ENCODE data around the gene TMEM235. TPM values are rescaled to one million over a fixed set of nuclear protein-coding genes. Genes with fewer than 3 reads are reported as not detected.

Gene TMEM235
- total and polyA plus RNA-seq, 11 donors: not detected

DNA sequence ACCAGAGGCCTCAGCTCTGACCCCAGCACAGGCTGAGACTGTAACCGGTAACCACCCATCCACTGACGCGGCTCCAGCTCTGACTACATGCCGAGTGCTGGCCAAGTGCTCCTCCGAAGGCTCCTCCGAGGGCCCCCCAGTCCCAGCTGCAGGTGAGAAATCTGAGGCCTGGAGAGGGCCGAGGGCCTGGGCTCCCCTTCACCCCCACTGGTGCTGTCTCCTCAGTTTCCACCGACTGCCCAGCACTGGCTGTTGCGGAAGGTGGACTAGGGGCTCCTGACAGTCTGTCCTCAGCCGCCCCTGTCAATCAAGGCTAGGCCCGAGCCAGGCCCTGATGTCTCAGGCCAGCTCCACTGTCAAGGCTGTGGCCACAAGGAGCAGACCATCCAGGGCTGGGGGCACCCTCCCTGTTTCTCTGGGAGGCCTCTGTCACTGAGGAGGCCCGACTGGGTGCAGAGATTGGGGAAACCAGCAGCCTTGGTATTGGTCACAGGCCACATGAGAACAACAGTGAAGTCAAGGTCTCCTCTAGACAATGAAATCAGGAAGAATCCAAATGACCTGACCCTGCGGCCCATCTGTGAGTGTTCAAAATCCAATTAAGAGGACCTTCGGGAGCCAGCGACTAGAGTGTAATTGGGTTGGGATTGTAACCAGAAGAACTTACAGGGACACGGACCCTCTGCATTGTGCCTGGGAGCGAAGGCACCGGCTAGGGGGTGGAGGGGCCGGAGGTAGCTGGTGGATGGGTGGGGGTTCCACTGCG lies 5.1 kb downstream of the TMEM235 start:
- Histone ChIP-seq H3K9me3 (no peaks in the 10 kb centered on the region), H3K36me3 (no peaks in the 10 kb centered on the region), H3K4me1 (peaks cover 0 to 13% (median under 1%) of the 10 kb centered on the region in 12 donors), H3K27me3 (peaks cover 7 to 19% (median 11%) of the 10 kb centered on the region in 9 donors), H3K27ac (no peak overlapping the region), H3K4me3 (no peak overlapping the region)
- no peak for ATAC-seq
- WGBS, 4 donors: 92 to 96% (median 94%) methylated on average over 16 to 20 of the region's 20 CpGs
- intact Hi-C loops (cut with DNase I): no loop called here
- TF ChIP-seq, protein P1, sequence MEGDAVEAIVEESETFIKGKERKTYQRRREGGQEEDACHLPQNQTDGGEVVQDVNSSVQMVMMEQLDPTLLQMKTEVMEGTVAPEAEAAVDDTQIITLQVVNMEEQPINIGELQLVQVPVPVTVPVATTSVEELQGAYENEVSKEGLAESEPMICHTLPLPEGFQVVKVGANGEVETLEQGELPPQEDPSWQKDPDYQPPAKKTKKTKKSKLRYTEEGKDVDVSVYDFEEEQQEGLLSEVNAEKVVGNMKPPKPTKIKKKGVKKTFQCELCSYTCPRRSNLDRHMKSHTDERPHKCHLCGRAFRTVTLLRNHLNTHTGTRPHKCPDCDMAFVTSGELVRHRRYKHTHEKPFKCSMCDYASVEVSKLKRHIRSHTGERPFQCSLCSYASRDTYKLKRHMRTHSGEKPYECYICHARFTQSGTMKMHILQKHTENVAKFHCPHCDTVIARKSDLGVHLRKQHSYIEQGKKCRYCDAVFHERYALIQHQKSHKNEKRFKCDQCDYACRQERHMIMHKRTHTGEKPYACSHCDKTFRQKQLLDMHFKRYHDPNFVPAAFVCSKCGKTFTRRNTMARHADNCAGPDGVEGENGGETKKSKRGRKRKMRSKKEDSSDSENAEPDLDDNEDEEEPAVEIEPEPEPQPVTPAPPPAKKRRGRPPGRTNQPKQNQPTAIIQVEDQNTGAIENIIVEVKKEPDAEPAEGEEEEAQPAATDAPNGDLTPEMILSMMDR (IDR thresholded peaks at IDR 0.05): no peak
- no peak for TF ChIP-seq POLR2A (IDR thresholded peaks at IDR 0.05)
- DNase-seq: no peak

DNA sequence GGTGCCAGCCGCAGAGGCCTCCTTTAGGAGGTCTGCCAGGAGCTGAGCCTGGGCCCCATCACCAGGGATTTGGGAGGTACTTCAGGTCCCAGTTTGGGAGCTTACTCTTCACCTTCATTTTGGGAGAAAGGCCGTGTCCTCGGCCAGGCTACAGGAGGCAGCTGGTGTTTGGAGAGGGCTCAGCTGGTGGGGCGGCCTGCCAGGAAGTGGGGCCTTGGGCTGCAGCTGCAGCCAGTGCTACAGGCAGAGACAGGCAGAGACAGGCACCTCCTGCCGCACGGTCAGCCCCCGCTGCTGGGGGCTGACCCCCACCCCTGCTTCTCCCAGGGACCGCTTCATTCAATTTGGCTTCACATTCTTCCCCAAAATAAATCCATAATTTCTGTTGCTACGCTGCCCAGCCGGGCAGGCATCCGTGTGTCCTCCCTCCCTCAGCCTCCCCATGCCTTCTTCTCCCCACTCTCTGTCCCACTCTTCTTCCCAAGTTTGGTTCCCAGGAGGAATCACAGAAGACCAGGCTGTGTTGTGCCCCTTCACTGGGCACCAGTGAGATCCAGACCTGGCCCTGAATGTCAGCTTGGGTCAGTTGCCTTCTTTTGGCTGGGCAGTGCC lies 6.1 kb downstream of the TMEM235 start:
- TF ChIP-seq, protein P1 (IDR thresholded peaks at IDR 0.05): no peak
- no peak for TF ChIP-seq POLR2A (IDR thresholded peaks at IDR 0.05)
- no peak overlapping the region for H3K27ac ChIP-seq
- DNase-seq: peak in 1 of 5 donors; percentile 64
- intact Hi-C loops (cut with DNase I): no loop called here
- H3K36me3 ChIP-seq: no peaks in the 10 kb centered on the region
- peaks cover 0 to 10% (median 3%) of the 10 kb centered on the region in 9 donors for H3K27me3 ChIP-seq
- 73 to 87% (median 78%) methylated on average over 10 to 11 of the region's 11 CpGs for WGBS, 4 donors
- H3K4me3 ChIP-seq: no peak overlapping the region
- ATAC-seq: peak in 2 of 4 donors; percentile 15 to 40
- peaks cover 0 to 11% (median 0%) of the 10 kb centered on the region in 12 donors for H3K4me1 ChIP-seq
- H3K9me3 ChIP-seq: no peaks in the 10 kb centered on the region

DNA sequence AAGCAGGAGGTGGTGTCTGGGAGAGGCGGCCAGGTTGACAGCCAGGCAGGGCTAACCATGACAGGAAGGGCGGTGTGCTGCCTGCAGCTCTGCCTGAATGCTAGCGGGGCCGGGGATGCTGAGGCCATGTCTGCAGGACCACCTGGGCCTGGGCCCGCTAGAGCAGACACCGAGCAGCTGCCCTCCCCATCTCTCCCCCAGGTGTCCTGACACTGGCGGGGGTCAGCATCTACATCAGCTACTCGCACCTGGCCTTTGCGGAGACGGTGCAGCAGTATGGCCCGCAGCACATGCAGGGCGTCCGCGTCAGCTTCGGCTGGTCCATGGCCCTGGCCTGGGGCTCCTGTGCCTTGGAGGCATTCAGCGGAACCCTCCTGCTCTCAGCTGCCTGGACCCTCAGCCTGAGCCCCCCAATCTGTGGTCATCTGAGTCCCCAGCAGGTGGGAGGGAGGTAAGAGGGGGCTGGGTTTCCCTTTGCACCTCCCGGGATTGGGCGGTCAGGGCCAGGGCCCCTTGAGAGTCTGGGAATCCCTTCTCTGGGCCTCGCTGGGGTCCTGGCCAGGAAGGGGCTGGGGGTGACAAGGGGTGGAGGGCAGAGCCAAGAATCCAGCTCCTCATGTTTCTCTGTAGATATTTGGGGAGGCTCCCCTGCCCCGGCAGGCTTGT lies 7.5 kb downstream of the TMEM235 start:
- intact Hi-C loops (cut with DNase I): no loop called here
- DNase-seq: peak in 1 of 5 donors; percentile 71
- TF ChIP-seq, protein P1 (IDR thresholded peaks at IDR 0.05): no peak
- TF ChIP-seq POLR2A (IDR thresholded peaks at IDR 0.05): no peak

DNA sequence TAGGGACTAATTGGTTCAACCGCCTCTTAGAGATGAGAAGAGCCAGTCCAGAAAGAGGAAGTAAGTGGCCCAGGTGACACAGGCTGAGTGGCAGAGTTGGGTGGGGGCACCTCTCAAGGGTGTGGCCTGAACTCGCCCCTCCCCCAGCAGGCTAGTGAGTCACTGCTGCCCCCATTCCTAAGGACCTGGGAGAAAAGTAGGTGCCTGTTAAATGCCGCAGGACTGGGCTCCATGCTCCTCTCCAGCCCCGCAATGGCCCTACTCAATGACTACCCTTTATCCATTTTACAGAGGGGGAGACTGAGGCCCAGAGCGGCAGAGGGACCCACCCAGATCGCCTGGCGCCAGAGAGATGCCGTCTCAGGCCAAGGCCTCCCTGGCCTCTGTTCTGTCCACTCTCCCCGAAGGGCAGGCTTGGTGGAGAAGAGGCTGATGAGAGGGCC lies 8.1 kb downstream of the TMEM235 start:
- H3K9me3 ChIP-seq: no peaks in the 10 kb centered on the region
- no peak for ATAC-seq
- intact Hi-C loops (cut with DNase I): no loop called here
- H3K27me3 ChIP-seq: no peaks in the 10 kb centered on the region
- no peak for TF ChIP-seq POLR2A (IDR thresholded peaks at IDR 0.05)
- TF ChIP-seq, protein P1 (IDR thresholded peaks at IDR 0.05): no peak
- no peaks in the 10 kb centered on the region for H3K36me3 ChIP-seq
- WGBS, 4 donors: 88 to 97% (median 95%) methylated on average over 8 to 9 of the region's 9 CpGs
- H3K4me1 ChIP-seq: peaks cover 0 to 9% (median 0%) of the 10 kb centered on the region in 12 donors
- no peak overlapping the region for H3K27ac ChIP-seq
- no peak overlapping the region for H3K4me3 ChIP-seq
- no peak for DNase-seq

More for the DNA sequence above, 7.5 kb downstream of the TMEM235 start:
- no peaks in the 10 kb centered on the region for H3K36me3 ChIP-seq
- ATAC-seq: no peak
- WGBS, 4 donors: 89 to 91% (median 90%) methylated on average over 8 to 20 of the region's 20 CpGs
- H3K27ac ChIP-seq: no peak overlapping the region
- no peaks in the 10 kb centered on the region for H3K9me3 ChIP-seq
- H3K4me1 ChIP-seq: peaks cover 0 to 11% (median 0%) of the 10 kb centered on the region in 12 donors
- no peak overlapping the region for H3K4me3 ChIP-seq
- no peaks in the 10 kb centered on the region for H3K27me3 ChIP-seq

All from heart left ventricle (tissue), 16 donors.